Central memory CD4-positive, alpha-beta T cell (primary cell): ENCODE results near the gene RBMS1.

Source experiments
- DNase-seq: peaks from one replicate; pipeline ENCODE4 v3.0.0; 2022
- total RNA-seq, 3 experiments: gene quantifications; one replicate each; lab custom pipeline; 2026; lab: John Stamatoyannopoulos, UW

The RBMS1 gene, protein sequence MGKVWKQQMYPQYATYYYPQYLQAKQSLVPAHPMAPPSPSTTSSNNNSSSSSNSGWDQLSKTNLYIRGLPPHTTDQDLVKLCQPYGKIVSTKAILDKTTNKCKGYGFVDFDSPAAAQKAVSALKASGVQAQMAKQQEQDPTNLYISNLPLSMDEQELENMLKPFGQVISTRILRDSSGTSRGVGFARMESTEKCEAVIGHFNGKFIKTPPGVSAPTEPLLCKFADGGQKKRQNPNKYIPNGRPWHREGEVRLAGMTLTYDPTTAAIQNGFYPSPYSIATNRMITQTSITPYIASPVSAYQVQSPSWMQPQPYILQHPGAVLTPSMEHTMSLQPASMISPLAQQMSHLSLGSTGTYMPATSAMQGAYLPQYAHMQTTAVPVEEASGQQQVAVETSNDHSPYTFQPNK
- total RNA-seq = 157 to 218 (median 170) reads per million in 3 experiments

DNA sequence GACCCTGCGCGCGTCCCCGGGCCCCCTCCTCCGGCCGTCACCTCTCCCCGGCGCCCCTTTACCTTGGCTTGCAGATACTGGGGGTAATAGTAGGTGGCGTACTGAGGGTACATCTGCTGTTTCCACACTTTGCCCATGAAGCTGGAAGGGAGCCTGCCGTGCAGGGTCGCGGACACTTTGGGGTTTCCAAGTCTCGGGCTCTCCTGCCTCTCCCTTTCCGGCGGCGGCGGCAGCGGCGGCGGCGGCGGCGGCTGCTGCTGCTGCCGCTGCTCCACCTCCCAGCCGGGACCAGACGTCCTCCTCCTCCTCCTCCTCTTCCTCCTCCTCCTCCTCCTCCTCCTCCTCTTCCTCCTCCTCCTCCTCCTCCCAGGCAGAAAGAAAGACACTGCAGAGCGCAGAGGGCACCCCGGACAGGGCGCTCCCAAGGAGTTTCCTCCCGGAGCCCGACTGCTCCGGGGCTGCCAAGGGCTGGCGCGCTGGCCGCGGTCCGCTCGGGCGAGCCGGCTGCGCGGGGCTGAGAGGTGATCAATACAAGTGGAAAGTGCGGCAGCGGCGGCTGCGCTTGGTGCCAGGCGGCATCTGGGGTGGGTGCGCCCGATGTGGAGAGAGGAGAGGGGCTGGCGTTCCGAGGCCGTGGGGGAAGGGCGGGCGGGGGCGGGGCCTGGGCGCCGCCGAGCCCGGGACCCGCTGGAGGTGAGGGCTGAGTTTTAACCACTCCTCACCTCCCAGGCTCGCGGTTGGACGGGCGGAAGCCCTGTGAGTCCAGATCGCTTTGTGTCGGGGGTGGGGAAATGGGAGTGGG lies at the start of gene RBMS1:
RBMS1 (minus strand) TSS at position 581 of the 802 bp plus-strand sequence; CDS start at position 137, 444 bp downstream.
- DNase-seq = peak; percentile 51

DNA sequence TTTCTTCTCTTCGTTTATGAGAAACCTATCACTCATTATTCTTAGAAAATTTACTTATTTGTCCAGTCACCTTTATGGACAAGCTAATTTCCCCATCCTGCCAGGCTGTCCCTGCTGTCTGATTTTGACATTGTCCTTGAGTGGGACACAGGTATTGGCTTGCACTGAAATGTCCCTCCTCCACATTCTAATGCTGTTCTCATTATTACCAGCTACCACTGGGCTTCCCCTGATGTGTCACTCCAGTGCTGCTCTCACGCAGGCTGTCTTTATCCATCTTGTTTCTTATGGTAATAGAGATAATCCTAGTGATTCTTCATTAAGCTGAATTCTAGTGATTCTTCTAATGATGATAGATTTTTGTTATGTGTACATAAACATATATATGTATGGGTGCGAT lies 48.1 kb upstream of the RBMS1 start:
- DNase-seq = no peak

DNA sequence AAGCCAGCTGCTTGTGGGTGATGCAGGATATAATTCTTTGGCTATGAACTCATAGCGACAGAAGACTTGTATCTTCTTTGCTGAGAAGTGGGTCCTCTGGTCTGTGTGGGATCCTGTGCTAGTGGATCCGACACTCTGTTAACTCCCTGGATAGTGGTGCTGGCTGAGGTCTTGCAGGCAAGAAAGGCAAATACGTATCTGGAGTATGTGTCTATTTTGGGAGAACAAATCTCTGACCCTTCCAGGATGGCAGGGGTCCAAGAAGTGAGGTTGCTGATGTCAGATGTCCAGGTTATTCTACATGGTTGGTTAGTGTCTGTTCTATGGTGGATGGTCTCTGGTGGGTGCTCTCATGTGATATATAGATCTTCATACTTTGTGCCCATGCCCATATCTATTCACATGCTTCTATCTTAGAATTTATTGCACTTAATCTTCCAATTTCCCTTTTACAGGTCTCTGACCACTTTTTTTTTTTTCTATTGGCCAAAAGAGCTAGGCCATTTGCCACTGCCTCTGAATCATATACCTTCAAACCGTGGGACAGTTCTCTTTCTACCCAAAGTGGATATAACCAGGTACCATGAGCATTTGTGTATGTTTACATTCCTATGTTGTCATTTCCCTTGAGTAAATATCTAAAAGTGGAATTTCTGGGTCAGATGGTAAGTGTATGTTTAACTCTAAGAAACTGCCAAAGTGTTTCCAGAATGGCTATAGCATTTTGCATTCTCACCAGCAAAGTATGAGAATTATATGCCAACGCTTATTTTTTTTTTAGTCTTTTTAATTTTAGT lies 45.1 kb upstream of the RBMS1 start:
- no peak for DNase-seq

DNA sequence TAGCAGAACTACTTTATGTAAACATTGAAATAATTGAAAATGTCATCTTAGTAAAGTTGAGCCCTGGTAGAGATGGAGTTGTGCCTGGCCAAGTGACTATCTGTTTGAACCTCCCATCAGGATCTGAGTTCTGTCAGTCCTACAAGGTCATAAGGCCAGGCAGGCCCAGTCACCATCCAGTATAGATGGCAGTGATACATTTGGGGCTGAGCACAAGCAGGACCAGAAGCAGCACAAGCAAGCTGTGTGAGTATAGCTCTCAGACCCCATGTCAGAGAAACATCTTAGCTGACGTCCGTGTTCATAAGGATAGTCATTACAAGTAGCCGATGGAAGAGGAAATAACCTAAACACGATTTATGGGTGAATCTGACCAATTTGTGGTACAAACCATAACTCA lies 44.5 kb upstream of the RBMS1 start:
- no peak for DNase-seq

DNA sequence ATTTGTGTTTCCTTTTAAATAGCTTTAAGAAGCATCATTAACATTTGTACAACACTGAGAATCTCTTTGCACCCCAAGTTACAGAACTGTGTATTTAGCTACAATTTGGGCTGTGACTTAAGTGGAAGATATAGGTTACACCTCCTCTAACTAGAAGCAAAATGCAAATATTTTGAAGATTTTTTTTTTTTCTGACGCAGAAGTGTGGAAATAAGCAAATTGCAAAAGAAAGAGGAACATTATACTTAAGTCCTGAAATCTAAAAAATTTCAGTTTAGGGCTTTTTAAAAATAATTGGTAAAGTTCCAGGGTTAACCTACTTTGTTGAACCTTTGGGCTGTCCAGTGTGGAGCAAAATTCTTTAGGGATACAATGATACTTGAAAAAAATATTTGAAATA lies 41.4 kb upstream of the RBMS1 start:
- DNase-seq = no peak

DNA sequence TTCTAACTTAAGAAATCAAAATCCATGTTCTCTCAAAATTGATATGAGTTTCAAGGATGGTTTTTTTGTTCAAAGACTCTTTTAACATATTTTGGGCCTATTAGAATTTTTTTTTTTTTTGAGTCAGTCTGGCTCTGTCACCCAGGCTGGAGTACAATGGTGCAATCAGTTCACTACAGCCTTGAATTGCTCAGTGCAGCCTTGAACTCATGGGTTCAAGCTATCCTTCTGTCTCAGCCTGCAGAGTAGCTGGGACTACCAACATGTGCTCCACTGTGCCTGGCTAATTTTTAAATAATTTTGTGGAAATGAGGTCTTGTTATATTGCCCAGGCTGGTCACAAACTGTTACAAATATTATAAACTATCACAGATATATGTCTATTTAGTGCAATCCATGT lies 40.6 kb upstream of the RBMS1 start:
- no peak for DNase-seq

DNA sequence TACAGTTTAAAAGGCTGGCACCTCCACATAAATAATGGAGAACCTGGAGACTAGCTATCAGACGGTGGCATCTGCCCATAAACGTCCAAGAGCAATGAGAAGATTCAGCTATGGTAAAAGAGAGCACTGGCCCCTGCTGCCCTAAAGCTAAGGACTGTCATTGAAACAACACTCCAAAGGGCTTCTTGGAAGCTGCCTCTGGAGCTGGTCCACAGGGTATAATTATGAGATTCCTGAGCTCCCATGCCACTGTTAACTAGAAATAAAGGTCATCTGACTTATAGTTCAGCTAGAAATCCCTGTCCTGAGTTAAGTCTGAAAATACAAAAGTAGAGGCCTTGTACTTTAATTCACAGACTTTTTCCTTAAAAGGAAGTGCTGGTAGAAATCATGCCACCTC lies 39.9 kb upstream of the RBMS1 start:
- no peak for DNase-seq

DNA sequence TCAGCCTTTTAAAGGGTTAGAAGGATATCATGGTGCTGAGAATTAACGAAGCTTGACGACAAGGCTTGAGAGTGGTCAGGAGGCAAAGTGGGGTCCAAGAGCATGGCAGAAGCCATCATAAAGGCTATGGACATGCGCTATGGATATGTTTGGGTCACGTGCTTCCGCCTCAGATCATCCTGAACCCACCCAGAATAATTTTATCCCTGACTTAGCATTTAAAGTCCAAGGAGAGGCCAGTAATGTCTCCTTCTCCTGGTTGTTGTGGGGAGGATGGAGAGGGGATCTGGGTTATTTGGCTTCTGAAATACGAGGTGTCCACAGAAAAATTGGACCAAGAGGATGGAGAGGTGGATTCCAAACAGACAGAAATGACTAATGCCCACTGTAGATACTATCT lies 38.8 kb upstream of the RBMS1 start:
- no peak for DNase-seq

DNA sequence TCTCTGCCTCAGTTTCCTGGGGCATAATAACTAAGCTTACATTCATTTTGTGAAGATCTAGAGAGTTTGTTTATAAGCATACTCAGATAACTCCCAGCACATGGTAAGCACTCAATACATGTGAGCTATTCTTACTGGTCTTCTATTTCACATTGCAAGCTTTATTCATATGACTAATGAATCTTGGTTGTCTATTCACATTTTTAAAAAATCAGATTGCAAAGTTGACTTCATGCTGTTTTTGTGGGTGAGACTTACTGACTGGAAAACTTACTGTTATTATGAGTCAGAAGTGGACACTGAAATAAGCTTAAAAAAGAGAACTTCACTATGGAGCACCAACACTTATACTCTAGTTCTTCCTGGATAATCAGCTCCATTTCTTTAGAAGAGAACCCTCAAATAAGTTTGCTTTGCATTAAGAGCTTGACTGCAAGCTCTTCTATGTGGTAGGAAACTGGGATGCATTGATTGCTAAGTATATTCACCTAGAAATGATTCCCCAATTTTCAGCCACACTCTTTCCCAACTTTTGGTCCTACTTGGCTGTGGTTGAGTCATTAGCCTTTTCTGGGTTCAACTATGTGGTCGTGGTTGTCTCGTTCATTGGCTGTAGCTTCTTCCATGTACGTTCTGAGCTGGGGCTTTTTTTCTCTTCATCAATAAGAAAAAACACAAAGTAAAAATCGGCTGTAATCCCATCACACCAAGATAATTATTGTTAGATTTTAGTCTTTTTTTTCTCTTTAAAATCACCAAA lies 29.5 kb upstream of the RBMS1 start:
- no peak for DNase-seq

DNA sequence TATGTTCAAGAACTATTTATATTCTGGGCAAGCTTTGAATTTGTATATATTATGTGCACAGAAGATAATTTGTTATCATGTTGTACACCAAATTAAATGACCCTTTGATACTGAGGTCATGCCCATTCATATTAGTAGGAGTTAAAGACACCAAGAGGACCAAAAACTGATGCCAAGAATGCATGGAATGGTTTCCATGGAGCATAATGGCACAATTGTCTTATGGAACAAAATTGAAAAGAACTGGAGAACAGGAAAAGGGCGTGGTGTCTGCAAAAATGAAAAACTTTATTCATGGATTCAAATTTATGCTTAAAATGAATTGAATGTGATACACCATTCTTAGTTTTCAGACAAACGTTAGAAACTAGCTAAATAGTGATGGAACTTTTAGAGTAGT lies 24.1 kb upstream of the RBMS1 start:
- DNase-seq = no peak

DNA sequence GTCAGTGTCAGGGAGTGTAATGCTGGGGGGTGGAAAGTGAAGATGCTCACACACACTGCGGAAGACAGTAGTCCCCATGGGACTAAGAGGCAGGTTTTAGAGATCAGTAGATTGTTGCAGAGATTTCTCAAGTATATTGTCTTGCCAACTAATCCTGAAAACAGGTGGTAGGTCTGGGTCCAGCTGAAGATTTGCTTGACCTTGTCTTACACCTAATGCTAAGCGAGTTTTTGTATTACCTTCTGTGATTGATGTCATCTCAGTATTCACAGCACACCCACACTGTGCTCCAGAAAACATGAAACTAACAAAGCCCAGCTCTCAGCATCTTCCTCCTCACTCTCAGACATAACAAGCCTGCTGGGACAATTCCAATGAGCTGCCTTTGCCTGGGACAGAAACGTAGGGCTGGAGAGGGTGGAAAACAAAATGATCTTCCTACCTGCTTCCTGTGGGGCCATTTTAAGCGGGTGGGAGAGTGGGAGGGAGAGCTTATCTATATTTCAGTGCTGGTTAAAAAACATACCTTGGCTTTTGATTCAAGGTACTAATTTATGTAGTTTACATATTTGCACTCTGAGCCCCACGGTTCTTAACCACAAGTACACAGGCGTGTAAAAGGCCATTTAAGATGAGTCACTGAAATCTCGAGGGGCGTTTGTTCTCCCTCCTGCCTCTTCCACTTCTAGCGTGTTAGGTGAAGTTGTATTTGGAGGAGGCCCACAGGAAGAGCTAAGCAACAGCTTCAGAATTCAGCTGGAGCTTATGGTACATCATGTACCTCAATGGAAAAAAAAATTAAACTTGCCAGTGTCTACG lies 23.1 kb upstream of the RBMS1 start:
- no peak for DNase-seq

DNA sequence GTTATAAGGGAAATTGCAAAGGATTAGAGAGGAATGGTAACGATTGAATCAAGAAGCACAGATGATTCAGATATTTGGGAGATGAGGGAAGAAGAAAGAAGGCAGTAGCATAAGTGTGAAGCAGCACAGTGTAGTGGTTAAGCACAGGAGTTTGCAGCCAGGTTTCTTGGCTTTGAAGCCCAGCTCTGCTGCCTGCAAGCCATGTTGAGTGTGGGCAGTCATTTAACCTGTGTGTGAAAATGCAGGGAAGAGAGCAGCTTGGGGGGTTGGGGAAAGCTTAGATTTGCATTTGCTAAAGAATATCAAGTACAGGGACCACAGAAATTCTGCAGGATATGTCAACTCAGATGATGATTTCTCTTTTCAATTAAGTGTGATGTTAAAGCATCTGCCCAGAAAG lies 21.5 kb upstream of the RBMS1 start:
- DNase-seq = no peak

DNA sequence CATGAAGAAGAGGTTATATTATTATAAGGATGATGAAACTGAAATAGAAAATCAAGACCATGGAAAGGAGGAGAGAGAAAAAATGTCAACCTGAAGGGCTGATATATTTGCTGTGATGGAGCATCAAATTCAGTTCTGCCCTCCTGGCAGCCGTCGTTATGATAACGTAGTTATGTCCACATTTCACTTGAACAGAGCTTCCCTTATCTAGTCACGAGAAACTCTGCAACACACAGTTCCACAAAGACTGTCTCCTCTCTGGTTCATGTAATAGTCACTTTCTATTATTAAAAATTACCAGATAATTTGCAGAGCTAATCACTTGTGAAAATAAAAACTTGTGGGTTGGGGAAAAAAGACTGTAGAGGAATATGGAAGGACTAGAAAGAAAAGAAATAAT lies 19.5 kb upstream of the RBMS1 start:
- no peak for DNase-seq

DNA sequence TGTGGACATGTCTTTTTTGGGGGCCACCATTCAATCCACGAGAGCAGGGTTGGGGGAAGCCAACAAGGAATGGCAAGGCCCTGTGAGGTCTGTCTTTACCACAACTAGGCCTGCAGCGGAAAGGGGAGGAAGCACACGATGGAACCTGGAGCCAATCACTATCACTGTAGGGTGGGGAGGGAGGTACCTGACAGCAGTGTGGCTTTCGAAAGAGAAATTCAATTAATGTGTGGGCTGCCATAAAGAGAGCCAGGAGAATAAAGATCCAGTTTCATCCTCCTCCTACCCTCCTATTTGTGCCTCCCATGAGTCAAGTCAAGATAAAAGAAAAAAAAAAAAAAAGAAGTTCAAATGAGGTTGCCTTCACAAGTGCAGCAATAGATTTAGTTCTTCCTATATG lies 18.9 kb upstream of the RBMS1 start:
- no peak for DNase-seq

DNA sequence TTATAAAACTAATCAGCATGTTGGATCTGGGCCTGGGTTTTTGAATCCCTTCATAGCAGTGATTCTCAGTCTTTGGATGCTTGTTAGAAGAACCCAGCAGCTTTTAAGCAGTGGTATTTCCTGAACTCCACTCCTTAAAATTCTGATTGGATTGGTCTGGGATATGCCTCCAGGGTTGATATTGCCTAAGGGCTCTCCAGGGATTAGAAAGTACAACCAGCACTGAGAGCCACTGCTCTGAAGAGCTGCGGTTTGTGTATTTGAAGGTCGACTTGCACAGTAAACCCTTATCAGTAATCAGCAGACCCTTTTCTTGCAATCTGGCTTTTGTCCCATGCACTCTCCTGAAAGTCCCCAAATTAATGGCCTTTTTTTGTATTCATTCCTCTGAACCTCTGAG lies 17.0 kb upstream of the RBMS1 start:
- DNase-seq = no peak

DNA sequence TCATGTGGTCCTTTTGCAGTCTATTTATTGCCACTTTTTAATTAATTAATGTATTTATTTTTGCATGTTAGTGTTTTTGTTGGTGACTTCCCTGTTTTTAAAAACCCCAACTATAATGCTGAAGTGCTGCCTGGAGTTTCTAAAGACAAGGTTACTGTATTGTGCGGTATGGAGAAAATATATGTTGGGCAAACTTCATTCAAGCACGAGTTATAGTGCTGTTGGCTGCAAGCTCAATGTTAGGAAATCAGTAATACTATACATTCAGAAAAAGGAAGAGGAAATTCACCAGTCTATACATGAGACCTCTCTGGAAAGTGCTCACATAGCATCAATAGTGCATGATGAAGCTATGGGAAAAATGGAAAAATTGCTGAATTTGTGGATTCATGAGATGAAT lies 15.4 kb upstream of the RBMS1 start:
- no peak for DNase-seq

DNA sequence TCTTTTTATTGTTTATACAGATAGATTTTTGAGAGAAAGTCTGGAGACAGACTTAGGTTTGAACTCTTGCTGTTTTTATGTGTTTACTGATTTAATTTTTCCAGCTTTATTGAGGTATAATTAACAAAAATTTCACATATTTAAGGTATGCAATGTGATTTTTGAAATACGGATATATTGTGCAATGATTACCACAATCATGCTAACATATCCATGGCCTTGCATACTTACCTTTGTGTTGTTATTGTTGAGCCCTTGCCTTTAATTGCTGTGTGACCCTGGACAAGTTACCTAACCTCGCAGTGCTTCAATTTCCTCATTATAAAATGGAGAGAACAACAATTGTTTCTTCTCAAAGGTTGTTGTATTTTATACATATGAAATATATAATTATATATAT lies 13.9 kb upstream of the RBMS1 start:
- DNase-seq = no peak

DNA sequence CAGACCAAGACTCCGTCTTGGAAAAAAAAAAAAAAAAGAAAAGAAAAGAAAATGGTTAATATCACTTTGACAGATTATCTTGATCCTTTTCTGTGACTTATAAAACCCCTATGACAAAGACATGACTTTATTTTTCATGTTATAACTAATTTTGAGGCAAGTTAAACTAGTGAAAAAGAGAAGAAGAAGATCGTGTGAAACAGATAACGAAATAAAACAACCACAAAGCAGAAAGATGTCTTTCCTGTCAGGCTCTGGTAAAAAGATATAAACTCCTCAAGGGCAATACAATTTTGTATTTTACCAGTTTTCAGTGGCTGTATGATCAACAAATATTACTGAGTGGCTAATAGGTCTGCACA lies 13.4 kb upstream of the RBMS1 start:
- DNase-seq = no peak

DNA sequence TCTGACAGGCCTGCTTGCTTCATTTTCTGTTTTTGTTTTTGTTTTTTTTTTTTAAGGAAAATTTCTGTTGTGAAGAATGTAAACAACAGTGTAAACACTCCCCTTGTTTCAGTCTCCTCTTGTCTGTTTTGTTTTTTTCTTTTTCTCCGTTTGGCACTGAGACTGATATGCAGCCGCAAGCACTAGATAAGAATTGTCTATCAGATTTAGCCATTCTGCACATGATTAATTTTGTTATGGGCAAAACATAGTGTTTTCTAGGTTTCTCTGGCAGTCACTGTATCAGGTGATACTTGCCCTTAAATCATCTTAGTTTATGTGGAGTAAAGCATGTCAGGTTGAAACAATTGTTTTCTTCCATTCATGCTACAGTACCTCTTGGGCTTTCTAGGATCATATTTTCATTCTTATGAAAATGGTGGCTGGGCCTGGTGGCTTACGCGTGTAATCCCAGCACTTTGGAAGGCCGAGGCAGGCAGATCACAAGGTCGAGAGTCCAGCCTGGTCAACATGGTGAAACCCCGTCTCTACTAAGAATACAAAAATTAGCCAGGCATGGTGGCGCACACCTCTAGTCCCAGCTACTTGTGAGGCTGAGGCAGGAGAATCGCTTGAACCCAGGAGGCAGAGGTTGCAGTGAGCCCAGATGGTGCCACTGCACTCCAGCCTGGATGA lies 12.9 kb upstream of the RBMS1 start:
- DNase-seq = no peak

DNA sequence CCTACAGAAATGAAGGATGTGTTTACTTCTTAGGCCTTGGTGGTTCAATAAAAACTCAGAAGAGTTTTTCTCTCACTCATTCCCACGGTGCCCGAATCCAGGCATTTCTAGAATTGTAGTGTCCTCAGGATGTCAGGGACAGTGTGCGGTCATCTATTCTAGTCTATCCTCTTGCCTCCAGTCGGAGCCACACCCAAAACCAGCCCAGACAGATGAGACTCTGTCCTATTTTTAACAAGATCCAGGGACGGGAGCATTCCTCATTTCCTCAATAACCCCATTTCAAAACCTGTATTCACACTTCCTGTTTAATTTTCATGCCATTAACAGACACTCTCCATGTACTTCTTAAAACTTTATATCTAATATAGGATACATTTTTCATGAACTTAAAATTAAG lies 11.6 kb upstream of the RBMS1 start:
- no peak for DNase-seq

DNA sequence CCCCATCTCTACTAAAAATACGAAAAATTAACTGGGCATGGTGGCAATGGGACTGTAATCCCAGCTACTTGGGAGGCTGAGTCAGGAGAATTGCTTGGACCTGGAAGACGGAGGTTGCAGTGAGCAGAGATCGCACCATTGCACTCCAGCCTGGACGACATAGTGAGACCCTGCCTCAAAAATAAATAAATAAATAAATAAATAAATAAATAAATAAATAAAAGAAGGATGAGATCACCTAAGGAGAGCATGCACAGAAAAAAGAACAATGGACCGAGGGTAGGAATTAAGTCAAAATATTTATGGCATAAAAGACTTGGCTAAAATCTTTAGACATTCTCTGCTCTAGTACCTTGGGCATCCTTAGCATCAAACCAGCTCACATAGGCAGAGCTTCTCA lies 8.9 kb upstream of the RBMS1 start:
- no peak for DNase-seq
